ENCODE results near the gene ANKFN1.

GRCh38 chr17:56172517-56172982 lies 19.3 kb downstream of the ANKFN1 start:
- TF ChIP-seq, protein P1, sequence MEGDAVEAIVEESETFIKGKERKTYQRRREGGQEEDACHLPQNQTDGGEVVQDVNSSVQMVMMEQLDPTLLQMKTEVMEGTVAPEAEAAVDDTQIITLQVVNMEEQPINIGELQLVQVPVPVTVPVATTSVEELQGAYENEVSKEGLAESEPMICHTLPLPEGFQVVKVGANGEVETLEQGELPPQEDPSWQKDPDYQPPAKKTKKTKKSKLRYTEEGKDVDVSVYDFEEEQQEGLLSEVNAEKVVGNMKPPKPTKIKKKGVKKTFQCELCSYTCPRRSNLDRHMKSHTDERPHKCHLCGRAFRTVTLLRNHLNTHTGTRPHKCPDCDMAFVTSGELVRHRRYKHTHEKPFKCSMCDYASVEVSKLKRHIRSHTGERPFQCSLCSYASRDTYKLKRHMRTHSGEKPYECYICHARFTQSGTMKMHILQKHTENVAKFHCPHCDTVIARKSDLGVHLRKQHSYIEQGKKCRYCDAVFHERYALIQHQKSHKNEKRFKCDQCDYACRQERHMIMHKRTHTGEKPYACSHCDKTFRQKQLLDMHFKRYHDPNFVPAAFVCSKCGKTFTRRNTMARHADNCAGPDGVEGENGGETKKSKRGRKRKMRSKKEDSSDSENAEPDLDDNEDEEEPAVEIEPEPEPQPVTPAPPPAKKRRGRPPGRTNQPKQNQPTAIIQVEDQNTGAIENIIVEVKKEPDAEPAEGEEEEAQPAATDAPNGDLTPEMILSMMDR (IDR thresholded peaks at IDR 0.05) = no peak
- no peak for TF ChIP-seq EZH2 (IDR thresholded peaks at IDR 0.05)
